ENCODE data around the gene PNPLA5.

PNPLA5 gene

DNA sequence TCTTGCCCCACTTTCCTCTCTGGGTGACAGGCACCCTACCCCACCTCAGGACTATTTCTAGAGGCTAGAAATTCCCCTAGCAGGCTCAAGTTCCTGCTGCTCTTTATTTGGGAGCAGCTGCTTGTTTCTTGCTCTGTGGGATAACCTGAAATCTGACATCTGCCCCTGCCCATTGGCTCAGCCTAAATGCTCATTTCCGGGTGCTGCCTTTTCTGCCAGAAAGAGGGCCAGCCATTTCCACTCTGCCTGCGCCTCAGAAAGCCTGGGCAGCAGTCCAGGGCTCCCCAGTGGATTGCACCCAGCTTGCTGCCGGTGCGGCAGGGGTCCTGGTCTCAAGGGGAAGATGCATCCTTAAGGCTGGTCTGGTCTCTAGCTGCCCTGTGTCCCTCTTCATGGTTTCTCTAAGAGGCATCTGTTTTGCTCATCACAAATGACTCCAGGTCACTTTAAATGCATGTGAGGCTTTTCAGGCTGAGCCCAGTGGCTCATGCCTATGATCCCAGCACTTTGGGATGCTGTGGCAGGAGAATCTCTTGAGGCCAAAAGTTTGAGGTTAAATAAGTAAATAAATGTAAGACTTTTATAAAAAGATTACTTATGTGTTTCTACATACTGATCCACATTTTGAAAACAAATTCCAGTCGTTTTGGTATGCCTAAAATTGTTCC lies 10.3 kb upstream of the PNPLA5 start:
- TF ChIP-seq, protein P1, sequence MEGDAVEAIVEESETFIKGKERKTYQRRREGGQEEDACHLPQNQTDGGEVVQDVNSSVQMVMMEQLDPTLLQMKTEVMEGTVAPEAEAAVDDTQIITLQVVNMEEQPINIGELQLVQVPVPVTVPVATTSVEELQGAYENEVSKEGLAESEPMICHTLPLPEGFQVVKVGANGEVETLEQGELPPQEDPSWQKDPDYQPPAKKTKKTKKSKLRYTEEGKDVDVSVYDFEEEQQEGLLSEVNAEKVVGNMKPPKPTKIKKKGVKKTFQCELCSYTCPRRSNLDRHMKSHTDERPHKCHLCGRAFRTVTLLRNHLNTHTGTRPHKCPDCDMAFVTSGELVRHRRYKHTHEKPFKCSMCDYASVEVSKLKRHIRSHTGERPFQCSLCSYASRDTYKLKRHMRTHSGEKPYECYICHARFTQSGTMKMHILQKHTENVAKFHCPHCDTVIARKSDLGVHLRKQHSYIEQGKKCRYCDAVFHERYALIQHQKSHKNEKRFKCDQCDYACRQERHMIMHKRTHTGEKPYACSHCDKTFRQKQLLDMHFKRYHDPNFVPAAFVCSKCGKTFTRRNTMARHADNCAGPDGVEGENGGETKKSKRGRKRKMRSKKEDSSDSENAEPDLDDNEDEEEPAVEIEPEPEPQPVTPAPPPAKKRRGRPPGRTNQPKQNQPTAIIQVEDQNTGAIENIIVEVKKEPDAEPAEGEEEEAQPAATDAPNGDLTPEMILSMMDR (IDR thresholded peaks at IDR 0.05; ENCODE audit: low read depth, low read length, missing control alignments): no peak
- no peak for DNase-seq (ENCODE audit: low read depth)
- H3K4me3 ChIP-seq (ENCODE audit: low read depth, low read length): no peak overlapping the region

DNA sequence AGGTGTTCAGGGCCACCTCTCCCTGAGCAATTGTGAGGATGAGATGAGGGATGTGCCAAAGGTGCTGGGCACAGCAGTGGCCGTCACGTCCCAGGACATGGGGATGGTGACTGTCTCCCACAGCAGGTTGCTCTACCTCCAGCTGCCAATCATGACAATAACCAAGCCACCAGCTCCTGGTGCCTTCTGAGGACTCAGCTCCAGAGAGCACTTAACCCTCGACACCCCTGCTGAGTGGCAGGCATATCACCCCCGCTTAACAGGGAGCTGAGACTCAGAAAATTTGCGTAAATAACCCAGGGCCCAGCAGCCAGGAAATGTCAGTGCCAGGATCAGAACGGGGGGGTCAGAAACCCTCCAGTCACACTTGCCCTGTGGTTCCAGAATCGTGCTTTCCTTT lies 8.4 kb upstream of the PNPLA5 start:
- H3K4me3 ChIP-seq (ENCODE audit: low read depth, low read length): no peak overlapping the region
- TF ChIP-seq, protein P1 (IDR thresholded peaks at IDR 0.05; ENCODE audit: low read depth, low read length, missing control alignments): no peak
- DNase-seq (ENCODE audit: low read depth): no peak

DNA sequence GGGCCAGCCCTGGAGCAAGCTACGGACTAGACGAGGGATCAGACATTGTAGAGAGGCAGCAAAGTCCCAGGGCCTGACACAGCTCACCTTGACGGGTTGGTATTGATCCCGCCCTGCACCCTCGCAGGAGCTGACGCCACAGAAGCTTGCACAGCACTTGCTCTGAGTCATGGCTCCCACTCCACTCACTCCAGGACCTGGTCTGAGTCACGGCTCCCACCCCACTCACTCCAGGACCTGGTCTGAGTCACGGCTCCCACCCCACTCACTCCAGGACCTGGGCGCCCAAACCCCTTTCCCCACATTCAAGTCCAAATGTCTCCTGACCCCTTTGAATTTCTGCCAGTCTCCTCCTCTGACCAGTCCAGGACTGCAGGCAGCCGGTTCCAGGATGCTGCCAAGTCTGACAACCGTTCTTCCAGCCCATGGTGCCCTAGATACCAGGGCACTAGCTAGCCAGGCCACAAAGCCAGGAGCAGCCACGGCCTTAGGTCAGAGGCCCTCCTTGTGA lies 6.0 kb upstream of the PNPLA5 start:
- DNase-seq (ENCODE audit: low read depth): no peak
- TF ChIP-seq, protein P1 (IDR thresholded peaks at IDR 0.05; ENCODE audit: low read depth, low read length, missing control alignments): no peak

DNA sequence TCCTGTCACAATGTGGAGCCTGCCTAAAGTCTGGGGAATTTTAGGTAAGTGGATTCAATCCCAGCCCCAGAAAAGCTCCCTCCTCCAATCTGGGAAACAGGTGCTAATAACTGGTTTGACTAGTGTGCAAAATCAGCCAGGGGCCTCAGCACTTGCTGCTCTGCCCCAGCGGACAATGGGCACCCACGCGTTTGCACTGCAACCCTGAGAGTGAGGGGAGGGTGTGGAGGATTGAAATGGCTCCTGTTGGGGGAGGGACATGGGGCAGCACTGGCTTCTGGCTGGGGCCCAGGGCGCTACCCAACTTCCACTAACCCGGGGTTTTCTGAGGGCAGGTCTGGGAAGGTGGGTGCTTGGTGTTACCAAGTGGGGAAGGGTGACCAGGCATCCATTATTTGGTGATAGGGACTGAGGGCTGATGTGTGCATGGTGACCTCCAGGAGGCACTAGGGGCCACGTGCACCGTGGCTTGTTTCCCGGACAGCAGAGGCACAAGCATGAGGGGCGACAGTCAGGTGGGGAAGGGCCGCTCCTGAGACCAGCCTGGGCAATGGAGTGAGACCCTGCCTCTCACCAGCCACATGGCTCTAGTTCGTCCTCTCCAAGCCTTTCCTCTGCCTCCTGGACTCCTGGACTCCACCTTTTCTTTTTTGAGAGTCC lies 4.3 kb upstream of the PNPLA5 start:
- TF ChIP-seq, protein P1 (IDR thresholded peaks at IDR 0.05; ENCODE audit: low read depth, low read length, missing control alignments): no peak
- no peak for DNase-seq (ENCODE audit: low read depth)
- no peak overlapping the region for H3K4me3 ChIP-seq (ENCODE audit: low read depth, low read length)

More for the DNA sequence above, 6.0 kb upstream of the PNPLA5 start:
- H3K4me3 ChIP-seq (ENCODE audit: low read depth, low read length): no peak overlapping the region

DNA sequence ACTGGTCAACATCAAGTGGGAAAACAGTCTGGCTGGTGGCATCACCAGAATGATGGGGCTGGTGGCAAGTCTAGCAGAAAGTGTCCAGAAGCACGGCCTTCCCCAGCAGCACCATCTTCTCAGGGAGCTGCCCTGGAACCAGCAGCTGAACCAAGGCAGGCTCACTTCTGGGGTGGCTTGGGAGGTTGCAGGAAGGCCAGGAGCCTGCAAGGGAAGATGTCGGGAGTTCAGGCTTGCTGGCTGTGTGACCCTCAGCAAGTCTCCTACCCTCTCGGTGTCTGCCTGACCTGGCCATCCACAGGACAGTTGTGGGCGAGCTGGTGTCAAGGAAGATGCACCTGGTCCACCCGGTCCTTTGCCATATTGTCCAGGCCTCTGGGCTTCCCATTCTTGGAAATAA lies 2.3 kb upstream of the PNPLA5 start:
- TF ChIP-seq, protein P1 (IDR thresholded peaks at IDR 0.05; ENCODE audit: low read depth, low read length, missing control alignments): no peak
- no peak for DNase-seq (ENCODE audit: low read depth)
- H3K4me3 ChIP-seq (ENCODE audit: low read depth, low read length): no peak overlapping the region

DNA sequence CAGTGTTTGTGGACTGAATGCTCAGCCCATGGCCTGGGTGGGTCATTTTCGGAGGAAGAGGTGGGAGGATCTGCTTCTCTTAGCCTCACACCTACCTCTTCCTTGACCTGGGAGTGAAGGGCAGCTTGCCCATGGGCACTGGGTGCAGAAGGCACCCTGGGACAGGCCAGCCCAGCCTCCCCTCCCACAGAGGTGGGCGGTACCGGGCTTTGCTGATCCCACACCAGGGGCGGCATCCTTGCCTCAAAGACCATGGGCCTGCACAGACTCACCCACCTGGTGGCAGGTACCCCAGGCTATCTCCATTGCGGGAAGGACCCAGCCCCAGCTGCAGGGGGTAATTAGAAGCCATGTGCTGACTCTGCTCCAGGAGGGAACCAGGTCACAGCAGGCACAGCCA lies 1.5 kb upstream of the PNPLA5 start:
- DNase-seq (ENCODE audit: low read depth): no peak
- TF ChIP-seq, protein P1 (IDR thresholded peaks at IDR 0.05; ENCODE audit: low read depth, low read length, missing control alignments): no peak
- H3K4me3 ChIP-seq (ENCODE audit: low read depth, low read length): no peak overlapping the region
